Choroid plexus epithelial cell (primary cell): ENCODE data around the gene WFS1.

Source experiments
- DNase-seq: peaks from one replicate; pipeline ENCODE4 v3.0.0-alpha.2; 2010; ENCODE audit warnings: low read depth
- H3K4me3 ChIP-seq: 2 replicates; pipeline ENCODE4 v1.5.1; 2011; ENCODE audit warnings: low read depth, mild to moderate bottlenecking, control low read depth, low read length, moderate library complexity
- TF ChIP-seq, protein P1 (sequence below): conservative IDR thresholded peaks from 2 replicates; pipeline ENCODE4 v1.5.1; 2011; ENCODE audit warnings: low read depth, mild to moderate bottlenecking, control low read depth, inconsistent platforms, low read length, moderate library complexity

WFS1 gene

DNA sequence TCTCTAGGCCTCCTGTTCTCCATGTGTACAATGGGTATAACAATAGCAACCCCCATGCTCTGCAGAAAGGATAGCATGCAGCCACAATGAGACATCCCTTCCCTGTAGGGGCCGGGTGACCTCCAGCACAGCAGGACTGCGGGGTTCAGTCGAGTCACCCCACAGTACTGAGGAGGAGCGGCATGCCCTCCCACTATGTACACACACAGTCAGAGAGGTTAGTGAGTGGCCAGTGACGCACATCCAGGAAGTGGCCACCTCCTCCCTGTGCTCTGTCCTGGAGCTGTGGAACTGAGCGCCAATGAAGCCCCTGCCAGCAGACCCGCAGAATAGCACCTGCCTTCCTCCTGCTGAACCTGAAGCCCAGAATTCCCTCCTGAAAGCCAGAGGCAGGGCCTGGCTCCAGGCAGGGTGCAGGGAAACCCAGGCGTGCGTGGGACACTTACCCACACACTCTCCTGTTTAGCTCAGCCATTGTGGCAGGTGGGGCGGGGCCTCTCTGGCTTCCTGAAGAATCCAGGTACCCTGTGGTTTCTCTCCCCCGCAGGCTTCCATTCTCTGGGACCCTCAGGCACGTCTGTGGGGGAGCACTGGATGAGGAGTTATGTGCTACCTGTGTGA, 50.0 kb downstream of the WFS1 start:
- H3K4me3 ChIP-seq, result no peak overlapping the region
- TF ChIP-seq, protein P1, sequence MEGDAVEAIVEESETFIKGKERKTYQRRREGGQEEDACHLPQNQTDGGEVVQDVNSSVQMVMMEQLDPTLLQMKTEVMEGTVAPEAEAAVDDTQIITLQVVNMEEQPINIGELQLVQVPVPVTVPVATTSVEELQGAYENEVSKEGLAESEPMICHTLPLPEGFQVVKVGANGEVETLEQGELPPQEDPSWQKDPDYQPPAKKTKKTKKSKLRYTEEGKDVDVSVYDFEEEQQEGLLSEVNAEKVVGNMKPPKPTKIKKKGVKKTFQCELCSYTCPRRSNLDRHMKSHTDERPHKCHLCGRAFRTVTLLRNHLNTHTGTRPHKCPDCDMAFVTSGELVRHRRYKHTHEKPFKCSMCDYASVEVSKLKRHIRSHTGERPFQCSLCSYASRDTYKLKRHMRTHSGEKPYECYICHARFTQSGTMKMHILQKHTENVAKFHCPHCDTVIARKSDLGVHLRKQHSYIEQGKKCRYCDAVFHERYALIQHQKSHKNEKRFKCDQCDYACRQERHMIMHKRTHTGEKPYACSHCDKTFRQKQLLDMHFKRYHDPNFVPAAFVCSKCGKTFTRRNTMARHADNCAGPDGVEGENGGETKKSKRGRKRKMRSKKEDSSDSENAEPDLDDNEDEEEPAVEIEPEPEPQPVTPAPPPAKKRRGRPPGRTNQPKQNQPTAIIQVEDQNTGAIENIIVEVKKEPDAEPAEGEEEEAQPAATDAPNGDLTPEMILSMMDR, result no peak

DNA sequence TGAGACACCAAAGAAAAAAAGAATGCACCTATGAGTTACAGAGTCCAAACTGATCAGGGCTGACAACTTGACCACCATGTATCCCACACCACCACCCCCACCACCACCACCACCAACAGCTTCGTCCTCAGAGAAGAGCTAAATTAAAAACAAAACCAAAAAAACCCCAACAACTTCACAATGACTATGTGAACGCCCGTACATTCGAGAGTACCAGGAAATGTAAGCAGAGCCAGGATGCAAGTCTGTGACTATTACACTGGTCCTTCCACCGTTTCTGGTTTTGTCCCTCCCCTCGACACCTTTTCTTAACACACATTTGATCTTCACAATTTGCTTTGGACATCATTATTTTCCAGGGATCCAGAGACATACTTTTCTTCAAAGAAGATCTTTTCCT, 51.0 kb downstream of the WFS1 start:
- no peak overlapping the region for H3K4me3 ChIP-seq
- TF ChIP-seq, protein P1, result no peak
- DNase-seq, result no peak

More for the DNA sequence above, 50.0 kb downstream of the WFS1 start:
- DNase-seq, result no peak

DNA sequence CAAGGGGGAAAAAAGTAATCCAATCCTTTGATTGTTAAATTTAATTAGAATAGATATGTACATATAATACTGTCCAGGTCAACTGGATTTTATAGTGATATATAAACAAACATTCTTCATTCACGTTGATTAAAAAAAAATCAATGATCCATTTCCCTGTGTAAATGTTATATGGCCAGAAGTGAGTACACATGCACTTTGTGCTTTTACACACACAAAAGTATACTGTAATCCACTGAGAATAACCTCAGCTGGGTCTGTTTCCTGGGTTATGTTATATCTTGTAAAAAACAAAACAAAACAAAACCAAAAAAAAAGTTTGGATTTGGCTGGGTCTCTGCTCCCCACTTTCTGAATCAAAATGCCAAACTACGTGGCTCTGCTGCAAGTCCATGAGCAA, 51.7 kb downstream of the WFS1 start:
- DNase-seq, result no peak
- TF ChIP-seq, protein P1, result no peak
- H3K4me3 ChIP-seq, result no peak overlapping the region

DNA sequence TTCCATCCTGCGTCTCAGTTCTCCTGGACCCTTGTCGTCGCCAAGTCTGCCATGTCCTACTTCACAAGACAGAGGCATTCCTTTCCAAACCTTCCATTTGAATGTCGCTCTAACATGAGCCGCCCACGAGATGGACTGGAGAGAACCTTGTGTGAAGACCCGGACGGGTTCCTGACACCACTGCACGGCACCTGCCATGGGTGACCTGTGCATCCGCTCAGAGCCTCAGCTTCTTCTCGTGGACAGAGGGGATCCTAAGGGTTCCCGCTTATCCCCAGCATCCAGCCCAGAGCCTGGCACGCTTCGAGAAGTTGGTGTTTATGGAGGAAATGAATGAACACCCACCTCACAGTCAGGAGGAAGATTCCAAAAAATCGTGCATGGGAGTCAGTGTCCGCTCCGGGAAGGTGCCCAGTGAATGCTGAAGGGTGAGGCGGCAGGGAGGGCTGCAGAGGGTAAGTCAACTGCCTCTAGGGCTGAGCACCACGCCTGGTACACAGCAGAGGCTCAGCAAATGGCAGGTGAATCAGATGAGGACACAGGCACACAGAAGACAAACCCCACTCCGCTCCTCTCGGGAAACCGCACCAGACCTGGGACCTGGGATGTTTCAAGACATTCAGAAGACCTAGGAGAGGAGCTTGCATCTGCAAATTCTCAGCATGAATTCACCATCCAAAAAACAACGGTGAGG, 52.6 kb downstream of the WFS1 start:
- no peak for DNase-seq
- TF ChIP-seq, protein P1, result no peak
- no peak overlapping the region for H3K4me3 ChIP-seq

DNA sequence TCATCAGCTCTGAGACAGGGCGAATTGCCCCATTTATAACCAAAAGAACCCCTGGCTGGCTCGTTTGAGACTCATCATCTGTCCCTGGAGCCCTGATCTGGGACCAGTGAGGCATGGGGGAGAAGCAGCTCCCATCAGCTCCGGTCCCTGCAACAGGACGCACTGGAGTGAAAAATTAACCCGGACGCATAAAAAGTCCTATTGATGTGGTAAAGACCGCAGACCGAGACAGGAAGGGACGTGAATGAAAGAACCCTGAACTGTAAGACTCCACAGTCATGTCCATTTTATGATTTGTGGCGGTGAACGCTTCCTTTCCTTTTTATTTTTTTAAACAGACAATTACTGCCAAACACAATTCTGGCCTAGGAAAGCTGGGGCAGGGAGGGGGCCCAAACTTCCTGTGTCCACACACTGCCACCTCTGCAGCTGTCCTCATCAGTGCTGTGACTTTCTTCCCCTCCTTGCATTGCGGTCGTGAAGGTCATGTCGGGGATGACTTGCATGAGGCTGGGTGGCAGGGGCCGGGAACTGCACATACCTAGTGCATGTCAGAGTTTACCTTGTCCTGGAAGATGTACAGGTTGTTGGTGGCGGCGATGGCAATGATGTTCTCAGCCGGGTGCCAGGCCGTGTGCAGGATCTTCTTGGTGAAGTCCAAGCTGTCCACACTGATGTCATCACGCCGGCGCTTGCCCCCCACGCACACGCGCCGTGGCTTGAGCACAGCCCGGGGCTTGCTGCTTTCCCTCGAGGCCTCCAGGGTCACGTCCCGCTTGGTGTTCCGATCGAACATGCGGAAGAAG, 53.3 kb downstream of the WFS1 start:
- DNase-seq, result no peak
- TF ChIP-seq, protein P1, result no peak
- no peak overlapping the region for H3K4me3 ChIP-seq

DNA sequence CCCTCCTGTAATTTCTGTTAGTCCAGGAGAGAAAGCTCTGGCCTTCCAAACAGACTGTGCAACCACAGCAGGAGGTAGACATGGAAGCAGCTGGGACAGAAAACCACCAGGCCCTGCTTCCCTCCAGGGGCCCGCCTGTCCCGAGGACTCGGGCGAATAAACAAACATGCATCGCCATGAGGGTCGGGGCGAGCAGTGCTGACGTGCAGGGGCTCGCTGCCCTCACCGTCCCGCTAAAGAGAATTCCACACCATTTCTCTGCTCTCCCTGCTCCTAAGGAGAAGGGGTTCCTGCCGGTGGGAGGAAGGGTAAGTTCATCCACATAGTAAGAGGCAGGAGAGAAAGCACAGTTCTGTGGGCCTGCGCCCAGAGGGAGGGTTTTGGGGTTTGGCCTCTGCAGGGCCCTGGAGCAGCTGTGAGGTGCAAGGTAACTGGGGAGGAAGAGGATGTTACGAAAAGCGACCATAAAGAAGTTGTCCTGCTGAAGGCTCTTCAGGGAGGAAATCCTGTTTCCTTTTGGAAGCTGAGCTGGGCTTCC, 54.9 kb downstream of the WFS1 start:
- H3K4me3 ChIP-seq, result no peak overlapping the region
- TF ChIP-seq, protein P1, result no peak
- DNase-seq, result no peak
